Measurements from ENCODE around the gene INHA.

The INHA gene

GRCh38 chr2:219559156-219559915 lies 12.8 kb upstream of the INHA start:
- DNase-seq = no peak

GRCh38 chr2:219560037-219560892 lies 11.8 kb upstream of the INHA start:
- DNase-seq = no peak

GRCh38 chr2:219560893-219561178 lies 11.3 kb upstream of the INHA start:
- DNase-seq = no peak

- no peak for DNase-seq
Measured at GRCh38 chr2:219561179-219562048, 10.7 kb upstream of the INHA start.

GRCh38 chr2:219562049-219563020 lies 9.8 kb upstream of the INHA start:
- no peak for DNase-seq

- no peak for DNase-seq
Measured at GRCh38 chr2:219563271-219563928, 8.7 kb upstream of the INHA start.

GRCh38 chr2:219565130-219566080 lies 6.7 kb upstream of the INHA start:
- DNase-seq = no peak

- DNase-seq = no peak
Measured at GRCh38 chr2:219566640-219567039, 5.5 kb upstream of the INHA start.

- no peak for DNase-seq
Measured at GRCh38 chr2:219567131-219567530, 5.0 kb upstream of the INHA start.

GRCh38 chr2:219567791-219568361 lies 4.2 kb upstream of the INHA start:
- no peak for DNase-seq

GRCh38 chr2:219569041-219569440 lies 3.1 kb upstream of the INHA start:
- DNase-seq = no peak

- DNase-seq = no peak
Measured at GRCh38 chr2:219569635-219570034, 2.5 kb upstream of the INHA start.

- DNase-seq = no peak
Measured at GRCh38 chr2:219570194-219570923, 1.8 kb upstream of the INHA start.

GRCh38 chr2:219570924-219571310 lies 1.2 kb upstream of the INHA start:
- no peak for DNase-seq

GRCh38 chr2:219571311-219572236 lies 536 bp upstream of the INHA start, which contains the start of gene OBSL1:
OBSL1 (minus strand) TSS chr2:219571539; CDS start chr2:219571232, 307 bp downstream.
- peak; percentile 79 for DNase-seq

- peak; percentile 72 for DNase-seq
Measured at GRCh38 chr2:219573166-219573565, 1.1 kb downstream of the INHA start.

GRCh38 chr2:219574484-219575311 lies 2.6 kb downstream of the INHA start:
- no peak for DNase-seq
